Central memory CD8-positive, alpha-beta T cell (primary cell): Measurements from ENCODE around the gene SNX14.
A peak's percentile ranks its signal among the peaks of the same experiment; 100 is the strongest.

Source experiments
- ATAC-seq: fragments of 150-1000 bp; cut with Tn5 transposase; replicated peaks from 2 replicates; pipeline ENCODE4 v1.10.0; 2022; ENCODE audit warnings: mild to moderate bottlenecking, moderate FRiP score, moderate number of reproducible peaks; ENCODE audit not compliant: poor library complexity, severe bottlenecking; ENCODE audit errors: extremely low read depth
- DNase-seq, 2 donors: peaks; one replicate each; pipeline ENCODE4 v3.0.0; 2021; ENCODE audit warnings: low spot score in 2 of 2
- H3K27ac Mint-ChIP-seq: one replicate; pipeline ENCODE4 v1.8.0; 2022; ENCODE audit warnings: low read depth, mild to moderate bottlenecking, moderate library complexity, mixed read lengths
- H3K27me3 Mint-ChIP-seq: one replicate; pipeline ENCODE4 v1.8.0; 2022; ENCODE audit warnings: mixed read lengths
- H3K36me3 Mint-ChIP-seq: one replicate; pipeline ENCODE4 v1.8.0; 2022; ENCODE audit warnings: mild to moderate bottlenecking, moderate library complexity, mixed read lengths; ENCODE audit not compliant: insufficient read depth
- H3K4me1 Mint-ChIP-seq: one replicate; pipeline ENCODE4 v1.8.0; 2022; ENCODE audit warnings: mixed read lengths
- H3K4me3 Mint-ChIP-seq: one replicate; pipeline ENCODE4 v1.8.0; 2022; ENCODE audit warnings: mild to moderate bottlenecking, moderate library complexity, mixed read lengths
- H3K9me3 Mint-ChIP-seq: one replicate; pipeline ENCODE4 v1.8.0; 2022; ENCODE audit warnings: mixed read lengths

The SNX14 gene

DNA sequence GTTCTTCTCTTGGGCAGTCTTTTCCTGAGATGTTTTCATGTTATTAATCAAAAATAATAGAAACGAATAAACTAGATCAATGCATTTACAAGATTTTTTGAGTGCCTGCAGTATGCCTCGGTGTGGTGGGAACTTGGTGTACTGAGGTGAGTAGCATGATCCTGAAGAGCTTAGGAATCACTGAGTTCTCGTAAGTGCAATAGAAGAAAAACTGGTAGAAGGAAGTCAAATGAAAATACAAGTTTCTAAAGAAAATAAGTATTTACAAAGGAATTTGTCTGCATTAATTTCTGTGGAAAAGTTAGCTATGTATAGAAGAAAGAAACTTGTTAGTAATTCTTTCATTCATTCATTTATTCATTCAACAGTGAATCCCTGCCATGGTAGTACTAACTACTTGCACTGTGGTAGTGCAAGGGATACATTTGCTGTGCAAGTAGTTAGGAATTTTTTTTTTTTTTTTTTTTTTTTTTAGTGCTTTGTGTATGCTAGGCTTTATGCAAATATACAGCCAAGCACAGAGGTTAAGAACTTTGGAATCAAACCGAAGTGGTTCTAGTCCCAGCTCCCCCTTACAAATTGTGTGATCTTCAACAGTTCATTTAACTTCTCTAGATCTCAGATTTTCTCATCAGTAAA lies 129.9 kb downstream of the SNX14 start:
- no peaks in the 10 kb centered on the region for H3K9me3 Mint-ChIP-seq
- ATAC-seq (no peak), DNase-seq (no peak)
- no peak overlapping the region for H3K27ac Mint-ChIP-seq
- H3K27me3 Mint-ChIP-seq, result no peaks in the 10 kb centered on the region
- no peak overlapping the region for H3K4me3 Mint-ChIP-seq
- H3K4me1 Mint-ChIP-seq, result peaks cover 65% of the 10 kb centered on the region
- H3K36me3 Mint-ChIP-seq, result peaks cover 2% of the 10 kb centered on the region

DNA sequence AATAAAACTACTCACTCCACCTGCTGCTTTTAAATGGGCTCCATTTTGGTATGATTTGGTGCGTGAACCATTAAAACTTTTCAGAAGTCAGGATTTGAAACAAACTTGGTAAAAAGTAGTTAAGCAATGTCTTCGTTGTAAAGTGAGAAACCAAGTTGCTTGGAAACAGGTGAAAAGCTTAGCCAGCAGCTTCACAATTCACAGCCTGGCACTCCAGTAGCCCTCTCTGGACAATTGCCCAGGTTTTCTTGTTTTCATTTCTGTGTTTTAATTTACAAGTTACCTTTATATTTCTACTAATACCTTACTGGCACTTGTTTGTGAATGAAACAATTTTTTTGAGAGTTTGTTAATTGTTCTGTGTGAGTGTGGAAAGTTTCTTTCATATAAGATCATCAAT lies 131.0 kb downstream of the SNX14 start:
- peaks cover 76% of the 10 kb centered on the region for H3K4me1 Mint-ChIP-seq
- no peaks in the 10 kb centered on the region for H3K27me3 Mint-ChIP-seq
- no peak overlapping the region for H3K4me3 Mint-ChIP-seq
- H3K27ac Mint-ChIP-seq, result peak overlapping the region; percentile 83
- no peak for ATAC-seq
- H3K36me3 Mint-ChIP-seq, result peaks cover 2% of the 10 kb centered on the region
- DNase-seq, result no peak
- no peaks in the 10 kb centered on the region for H3K9me3 Mint-ChIP-seq

DNA sequence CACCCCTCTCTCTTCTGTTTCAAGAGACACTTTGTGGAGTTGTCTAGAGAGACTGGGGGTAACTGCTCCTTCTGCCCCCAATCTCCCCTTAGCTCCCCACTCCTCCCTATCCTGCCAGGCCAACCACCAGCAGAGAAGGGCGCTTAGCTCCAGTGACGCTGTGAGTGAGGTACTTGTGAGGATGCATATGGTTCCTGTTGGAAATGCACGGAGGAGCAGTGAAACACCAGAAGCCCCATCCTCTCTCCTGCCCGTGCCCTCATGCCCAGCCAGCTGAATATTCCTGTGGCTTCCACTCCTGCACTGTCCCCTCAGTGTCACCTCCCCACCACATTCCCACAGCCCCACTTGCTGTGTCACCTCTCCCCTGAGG lies 131.9 kb downstream of the SNX14 start:
- ATAC-seq, result peak; percentile 3
- Mint-ChIP-seq H3K27ac (peak overlapping the region; percentile 83), H3K4me3 (peak overlapping the region; percentile 70), H3K27me3 (no peaks in the 10 kb centered on the region), H3K9me3 (no peaks in the 10 kb centered on the region), H3K4me1 (peaks cover 83% of the 10 kb centered on the region), H3K36me3 (peaks cover 2% of the 10 kb centered on the region)
- DNase-seq, result no peak

DNA sequence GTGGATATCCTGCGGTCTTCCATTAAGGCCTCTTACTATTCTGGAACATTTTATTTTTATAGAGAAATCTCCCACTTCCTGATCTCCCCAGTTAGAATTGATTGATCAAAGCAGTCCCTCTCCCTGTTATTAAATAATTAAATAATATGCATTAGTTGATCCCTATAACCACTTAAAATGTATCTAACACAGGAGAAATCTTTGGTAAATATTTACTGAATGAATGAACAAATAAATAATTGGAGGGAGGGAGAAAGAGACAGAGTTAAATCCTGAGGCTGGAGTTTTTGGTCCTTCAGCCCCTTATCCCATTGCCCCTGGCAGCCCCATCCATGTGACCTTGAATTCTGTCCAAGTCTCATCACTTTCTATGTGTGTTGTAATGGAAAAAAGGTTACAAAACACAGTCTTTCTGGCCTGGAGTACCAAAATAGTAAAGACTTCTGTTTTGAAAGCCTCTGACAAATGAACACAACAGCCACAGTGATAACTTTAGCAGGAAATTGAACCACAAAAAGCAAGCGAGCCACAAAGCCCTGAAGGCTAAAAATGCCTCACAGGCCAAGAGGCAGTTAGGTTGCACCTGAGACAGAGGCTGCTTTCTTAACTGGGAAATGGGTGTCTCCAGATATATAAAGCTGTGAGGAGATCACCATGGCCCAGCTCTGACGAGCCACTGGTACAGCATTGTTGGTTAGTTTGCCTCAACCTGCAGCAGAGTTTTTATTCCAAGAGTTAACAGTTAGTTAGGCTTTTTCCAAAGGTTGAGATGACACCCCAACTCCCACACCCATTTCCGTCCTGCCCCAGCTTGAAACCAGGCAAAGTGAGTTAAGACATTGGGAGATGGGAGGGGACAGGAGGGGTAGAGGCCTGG lies 132.5 kb downstream of the SNX14 start:
- H3K36me3 Mint-ChIP-seq, result peaks cover 2% of the 10 kb centered on the region
- peak in 1 of 2 donors; percentile 45 for DNase-seq
- ATAC-seq, result peak; percentile 70

DNA sequence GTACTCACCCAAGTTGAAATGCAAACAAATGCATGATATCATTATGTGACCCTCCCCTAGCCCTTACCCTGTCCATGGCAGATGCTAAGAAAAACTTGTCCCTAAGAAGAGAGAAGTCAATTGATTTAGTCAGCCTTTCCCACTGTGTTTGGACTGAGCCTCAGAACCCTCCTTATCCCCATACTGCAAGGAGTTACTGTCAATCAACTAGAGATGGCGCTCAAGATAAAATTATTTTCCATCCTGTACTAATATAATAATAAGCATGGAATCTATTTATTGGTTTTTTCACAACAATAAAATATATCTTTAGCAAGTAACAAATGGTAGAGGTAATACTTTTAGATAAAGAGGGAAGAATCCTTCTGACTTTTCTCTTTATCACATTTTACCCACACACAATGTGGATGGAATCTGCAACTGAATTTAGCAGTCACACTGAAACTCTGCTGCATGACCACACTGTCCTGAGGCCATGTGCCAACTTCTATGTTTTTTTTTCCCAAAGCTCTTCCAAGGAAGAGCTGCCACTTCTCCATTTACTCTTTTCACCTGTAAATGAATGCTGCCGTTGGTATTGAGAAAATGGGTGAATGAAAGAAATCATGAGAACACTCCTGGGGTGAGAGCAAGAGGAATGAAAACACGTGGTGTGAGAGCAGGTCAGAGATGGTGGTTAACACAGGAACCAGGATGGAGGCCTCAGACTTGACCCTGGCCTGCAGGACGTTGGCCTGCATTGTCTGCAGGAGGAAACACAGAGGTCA lies 133.3 kb downstream of the SNX14 start:
- Mint-ChIP-seq H3K9me3 (no peaks in the 10 kb centered on the region), H3K27me3 (no peaks in the 10 kb centered on the region), H3K4me3 (peak overlapping the region; percentile 10), H3K36me3 (peaks cover 4% of the 10 kb centered on the region), H3K4me1 (peaks cover 77% of the 10 kb centered on the region), H3K27ac (peak overlapping the region; percentile 83)
- DNase-seq (no peak), ATAC-seq (no peak)

More for the DNA sequence above, 132.5 kb downstream of the SNX14 start:
- H3K4me3 Mint-ChIP-seq, result peak overlapping the region; percentile 70
- H3K27ac Mint-ChIP-seq, result peak overlapping the region; percentile 83
- no peaks in the 10 kb centered on the region for H3K27me3 Mint-ChIP-seq
- peaks cover 85% of the 10 kb centered on the region for H3K4me1 Mint-ChIP-seq
- H3K9me3 Mint-ChIP-seq, result no peaks in the 10 kb centered on the region

DNA sequence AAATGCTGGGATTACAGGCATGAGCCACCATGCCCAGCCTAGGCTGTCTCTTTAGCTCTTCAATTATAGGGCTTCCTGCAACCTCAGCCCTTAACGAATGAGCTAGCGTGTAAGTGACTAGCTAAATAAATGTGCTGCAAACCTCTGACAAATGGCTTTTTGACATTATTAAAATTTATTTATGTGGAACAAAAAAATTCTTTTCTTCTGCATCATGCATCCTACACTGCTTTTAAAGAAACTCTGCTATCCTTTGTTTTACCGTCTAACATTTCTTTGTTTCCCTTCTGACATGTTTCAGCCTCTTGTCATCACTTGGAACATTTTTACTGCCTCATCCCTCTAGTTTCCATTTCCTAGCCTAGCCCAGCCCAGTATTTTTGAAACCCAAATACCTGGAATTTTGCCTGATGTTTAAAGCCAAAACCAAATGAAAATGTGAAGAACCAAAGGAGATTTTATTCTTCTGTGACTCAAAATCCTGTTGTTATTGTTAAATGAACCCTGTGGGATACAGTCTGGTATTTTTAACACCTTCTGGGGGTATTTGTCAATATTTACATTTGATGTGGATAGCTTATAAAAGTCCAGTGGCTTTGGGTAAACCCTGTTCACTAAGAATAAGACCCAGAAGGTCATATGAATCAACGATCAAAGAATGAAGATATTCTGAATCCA lies 134.3 kb downstream of the SNX14 start:
- peaks cover 70% of the 10 kb centered on the region for H3K4me1 Mint-ChIP-seq
- H3K27me3 Mint-ChIP-seq, result peaks cover 3% of the 10 kb centered on the region
- ATAC-seq, result no peak
- no peak for DNase-seq
- H3K4me3 Mint-ChIP-seq, result no peak overlapping the region
- H3K9me3 Mint-ChIP-seq, result no peaks in the 10 kb centered on the region
- no peak overlapping the region for H3K27ac Mint-ChIP-seq
- H3K36me3 Mint-ChIP-seq, result peaks cover 4% of the 10 kb centered on the region

DNA sequence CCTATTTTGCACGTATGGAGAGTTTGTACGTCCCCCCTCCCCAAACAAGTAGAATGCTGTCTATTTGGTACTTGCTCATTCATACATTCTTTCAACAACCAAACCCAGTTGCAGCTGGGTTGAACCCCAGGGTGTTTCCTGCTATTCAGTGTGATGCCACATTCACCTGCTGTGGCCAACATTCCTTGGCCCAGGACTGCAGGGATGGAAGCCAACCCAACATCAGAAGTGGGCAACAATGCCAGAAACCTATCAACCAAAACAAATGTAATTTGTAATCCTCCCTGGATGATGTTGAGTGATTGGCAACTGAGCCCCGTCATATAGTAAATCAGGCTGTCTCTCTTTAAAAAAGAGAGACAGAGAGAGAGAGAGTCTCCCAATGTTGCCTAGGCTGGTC lies 134.9 kb downstream of the SNX14 start:
- ATAC-seq (no peak), DNase-seq (no peak)
- Mint-ChIP-seq H3K4me1 (peaks cover 74% of the 10 kb centered on the region), H3K27ac (no peak overlapping the region), H3K4me3 (no peak overlapping the region), H3K9me3 (no peaks in the 10 kb centered on the region), H3K36me3 (peaks cover 4% of the 10 kb centered on the region), H3K27me3 (peaks cover 9% of the 10 kb centered on the region)

DNA sequence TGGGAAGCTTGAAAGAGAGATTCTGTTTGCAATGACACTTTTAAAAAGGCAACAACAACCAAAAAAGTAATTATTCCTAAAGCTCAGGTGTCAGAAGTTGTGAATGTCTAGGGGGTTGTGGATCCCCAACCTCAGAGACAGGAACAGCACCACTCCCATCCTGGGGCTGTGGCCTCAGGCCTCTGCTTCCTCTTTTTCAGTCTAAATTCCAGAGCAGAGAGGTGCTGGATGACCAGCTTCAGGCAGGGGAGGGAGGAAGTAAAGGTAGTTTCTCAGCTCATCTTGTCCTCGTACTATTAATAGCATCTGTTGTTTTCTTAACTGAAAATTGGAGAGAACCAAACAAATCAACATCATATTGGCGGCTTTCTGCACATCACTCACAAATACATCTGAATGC lies 135.5 kb downstream of the SNX14 start:
- ATAC-seq, result no peak
- Mint-ChIP-seq H3K9me3 (no peaks in the 10 kb centered on the region), H3K27ac (no peak overlapping the region), H3K4me3 (no peak overlapping the region), H3K36me3 (peaks cover 4% of the 10 kb centered on the region), H3K27me3 (peaks cover 9% of the 10 kb centered on the region), H3K4me1 (peaks cover 77% of the 10 kb centered on the region)
- no peak for DNase-seq

DNA sequence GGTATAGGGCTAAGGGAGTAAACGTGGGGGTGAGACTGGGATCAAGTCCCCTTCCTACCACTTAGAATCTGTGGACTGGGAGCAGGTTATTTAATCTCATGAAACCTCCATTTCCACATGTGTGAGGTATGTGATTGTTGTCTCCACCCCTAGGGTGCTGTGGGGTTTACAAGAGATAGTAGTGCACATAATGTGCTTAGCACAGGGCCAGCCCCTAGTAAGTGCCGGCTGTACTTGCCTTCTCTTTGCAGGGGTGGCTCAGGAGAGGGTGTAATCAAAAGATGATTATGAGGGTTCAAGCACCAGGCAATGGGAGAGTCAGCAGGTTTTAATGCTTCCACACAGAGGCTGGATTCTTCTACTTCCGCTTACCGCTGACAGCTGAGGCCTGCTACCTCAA lies 136.9 kb downstream of the SNX14 start:
- peaks cover 77% of the 10 kb centered on the region for H3K4me1 Mint-ChIP-seq
- ATAC-seq (no peak), DNase-seq (no peak)
- no peak overlapping the region for H3K4me3 Mint-ChIP-seq
- peaks cover 4% of the 10 kb centered on the region for H3K36me3 Mint-ChIP-seq
- peaks cover 18% of the 10 kb centered on the region for H3K27me3 Mint-ChIP-seq
- H3K9me3 Mint-ChIP-seq, result no peaks in the 10 kb centered on the region
- H3K27ac Mint-ChIP-seq, result no peak overlapping the region
